Measurements from ENCODE around the gene LMF1. TPM values are rescaled to one million over a fixed set of nuclear protein-coding genes. Genes with fewer than 3 reads are reported as not detected.

The LMF1 gene
- total and polyA plus RNA-seq, 2 donors (not counting 1 experiment from before 2014, with no cell fraction given), result 36.4 to 63.2 TPM

DNA sequence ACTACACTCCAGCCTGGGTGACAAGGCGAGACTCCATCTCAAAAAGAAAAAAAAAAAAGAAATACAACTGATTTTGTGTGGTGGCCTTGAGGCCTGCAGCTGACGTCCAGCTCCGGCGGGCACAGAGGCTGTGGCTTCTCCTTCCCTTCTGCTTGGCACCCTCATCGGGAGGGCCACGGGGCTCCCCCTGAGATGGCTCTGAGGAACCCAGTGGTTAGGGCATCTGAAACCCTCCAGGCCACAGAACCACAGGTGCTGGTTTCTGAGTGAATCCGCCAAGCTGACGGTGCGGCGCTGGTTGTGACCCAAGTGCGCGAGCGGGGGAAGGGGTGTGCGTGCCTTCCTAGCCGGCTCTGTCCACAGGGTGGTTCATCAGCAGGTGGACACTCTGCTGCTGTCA lies 63.4 kb downstream of the LMF1 start:
- ChIA-PET CTCF (no interaction called here), POLR2A (no interaction called here)
- H3K79me2 ChIP-seq (ENCODE audit: control insufficient read depth, insufficient read depth, low read length), result no peaks in the 10 kb centered on the region
- H3K27me3 ChIP-seq (replicated peaks in 1 of 4; ENCODE audit: control extremely low read depth in 1 of 4, control insufficient read depth in 3 of 4, insufficient read depth in 4 of 4, low read length in 3 of 4), result no peaks in the 10 kb centered on the region
- Mint-ChIP-seq H3K4me1 (no peaks in the 10 kb centered on the region), H3K27ac (no peak overlapping the region), H3K9me3 (ENCODE audit: insufficient read depth) (no peaks in the 10 kb centered on the region), H3K4me3 (no peak overlapping the region), H3K27me3 (no peaks in the 10 kb centered on the region)
- H3K4me1 ChIP-seq (ENCODE audit: control insufficient read depth in 2 of 2, insufficient read depth in 2 of 2, low read length in 2 of 2), result no peaks in the 10 kb centered on the region
- H3K27ac ChIP-seq (ENCODE audit: low read length in 2 of 2), result no peak overlapping the region
- no peak for ATAC-seq (ENCODE audit: low read depth)
- H3K4me3 ChIP-seq (ENCODE audit: control extremely low read depth in 1 of 5, extremely low read depth in 1 of 5, insufficient read depth in 1 of 5, low read depth in 2 of 5, low read length in 4 of 5), result no peak overlapping the region
- WGBS (ENCODE audit: insufficient coverage), result 97% methylated on average over 12 of the region's 15 CpGs
- peaks cover 10% of the 10 kb centered on the region for H4K20me1 ChIP-seq (ENCODE audit: control insufficient read depth, insufficient read depth, low read length, poor library complexity, severe bottlenecking)
- DNase-seq, result no peak
- peaks cover 0 to 15% (median 2%) of the 10 kb centered on the region in 3 donors for H3K9me3 ChIP-seq (ENCODE audit: control extremely low read depth in 1 of 3, control insufficient read depth in 2 of 3, insufficient read depth in 1 of 3, low read length in 2 of 3)
- TF ChIP-seq EZH2 (IDR thresholded peaks at IDR 0.05; ENCODE audit: borderline replicate concordance, insufficient read depth, low read depth, low read length, poor library complexity, severe bottlenecking) (no peak), CTCF (IDR thresholded peaks at IDR 0.05) (no peak)
- H3K4me2 ChIP-seq (replicated peaks; ENCODE audit: low read depth, low read length, poor library complexity, severe bottlenecking), result no peak overlapping the region
- peaks cover 2 to 15% of the 10 kb centered on the region in 2 experiments for H3K36me3 ChIP-seq (replicated peaks in 1 of 2; ENCODE audit: control extremely low read depth in 1 of 2, control insufficient read depth in 1 of 2, extremely low read depth in 1 of 2, insufficient read depth in 2 of 2, low read length in 1 of 2)
- intact Hi-C loops (cut with micrococcal nuclease), result no loop called here
- H2AFZ ChIP-seq (ENCODE audit: insufficient read depth, low read depth, low read length, poor library complexity, severe bottlenecking), result no peak overlapping the region
- no peak overlapping the region for H3K9ac ChIP-seq (ENCODE audit: low read length)

- CTCF ChIA-PET, result no interaction called here
- H3K4me1 Mint-ChIP-seq, result no peaks in the 10 kb centered on the region
- POLR2A ChIA-PET, result no interaction called here
- Histone ChIP-seq H3K4me3 (ENCODE audit: control extremely low read depth in 1 of 5, extremely low read depth in 1 of 5, insufficient read depth in 1 of 5, low read depth in 2 of 5, low read length in 4 of 5) (no peak overlapping the region), H3K4me1 (ENCODE audit: control insufficient read depth in 2 of 2, insufficient read depth in 2 of 2, low read length in 2 of 2) (no peaks in the 10 kb centered on the region), H3K36me3 (replicated peaks in 1 of 2; ENCODE audit: control extremely low read depth in 1 of 2, control insufficient read depth in 1 of 2, extremely low read depth in 1 of 2, insufficient read depth in 2 of 2, low read length in 1 of 2) (peaks cover 2 to 15% of the 10 kb centered on the region in 2 experiments), H3K9ac (ENCODE audit: low read length) (no peak overlapping the region), H3K9me3 (ENCODE audit: control extremely low read depth in 1 of 3, control insufficient read depth in 2 of 3, insufficient read depth in 1 of 3, low read length in 2 of 3) (peaks cover 0 to 15% (median 2%) of the 10 kb centered on the region in 3 donors), H2AFZ (ENCODE audit: insufficient read depth, low read depth, low read length, poor library complexity, severe bottlenecking) (no peak overlapping the region), H3K4me2 (replicated peaks; ENCODE audit: low read depth, low read length, poor library complexity, severe bottlenecking) (no peak overlapping the region), H4K20me1 (ENCODE audit: control insufficient read depth, insufficient read depth, low read length, poor library complexity, severe bottlenecking) (peaks cover 10% of the 10 kb centered on the region), H3K79me2 (ENCODE audit: control insufficient read depth, insufficient read depth, low read length) (no peaks in the 10 kb centered on the region), H3K27ac (ENCODE audit: low read length in 2 of 2) (no peak overlapping the region), H3K27me3 (replicated peaks in 1 of 4; ENCODE audit: control extremely low read depth in 1 of 4, control insufficient read depth in 3 of 4, insufficient read depth in 4 of 4, low read length in 3 of 4) (no peaks in the 10 kb centered on the region)
- H3K4me3 Mint-ChIP-seq, result no peak overlapping the region
- no peak overlapping the region for H3K27ac Mint-ChIP-seq
- WGBS (ENCODE audit: insufficient coverage), result 99% methylated on average over 12 of the region's 12 CpGs
- TF ChIP-seq CTCF (IDR thresholded peaks at IDR 0.05), result no peak
- TF ChIP-seq EZH2 (IDR thresholded peaks at IDR 0.05; ENCODE audit: borderline replicate concordance, insufficient read depth, low read depth, low read length, poor library complexity, severe bottlenecking), result no peak
- no peaks in the 10 kb centered on the region for H3K9me3 Mint-ChIP-seq (ENCODE audit: insufficient read depth)
- intact Hi-C loops (cut with micrococcal nuclease), result no loop called here
- H3K27me3 Mint-ChIP-seq, result no peaks in the 10 kb centered on the region
- DNase-seq, result no peak
- no peak for ATAC-seq (ENCODE audit: low read depth)
Observed at GRCh38 chr16:906296-906695, 64.5 kb downstream of the LMF1 start.

All from B cell (primary cell).